A673 (cell line): ENCODE measurements around the gene SLC19A1. TPM values are rescaled to one million over a fixed set of nuclear protein-coding genes. Genes with fewer than 3 reads are reported as not detected.

Experiments
- BruUV-seq: library from RNA; stranded (reverse); fragments of 400-500 nt; replicated peaks from 2 replicates; lab custom pipeline; 2021; lab: Mats Ljungman, UMichigan
- CTCF ChIA-PET: fragments of 300-600 bp; sonication (Branson Sonifier 250); formaldehyde crosslinking; loops from one replicate; lab custom pipeline; 2022; ENCODE audit warnings: antibody characterized with exemption; lab: Charles Lee
- POLR2A ChIA-PET: fragments of 300-600 bp; sonication (Branson Sonifier 250); formaldehyde crosslinking; loops from one replicate; lab custom pipeline; 2022; ENCODE audit warnings: antibody characterized with exemption; ENCODE audit not compliant: low non-redundant PET; lab: Charles Lee
- DNase-seq: peaks from one replicate; pipeline ENCODE4 v3.0.0-alpha.2; 2015; ENCODE audit warnings: low spot score
- H3K27ac ChIP-seq: fragments of 200-600 bp; sonication (generic); 2 replicates; pipeline ENCODE4 v1.5.1; 2016; ENCODE audit warnings: mixed run types, low read depth, mild to moderate bottlenecking, mixed read lengths, antibody characterized with exemption, low read length; ENCODE audit not compliant: poor library complexity, severe bottlenecking
- H3K27me3 ChIP-seq: fragments of 200-600 bp; sonication (generic); replicated peaks from 2 replicates; pipeline ENCODE4 v1.6.1; 2017; ENCODE audit warnings: mixed run types, low read depth, mild to moderate bottlenecking, mixed read lengths, antibody characterized with exemption, low read length; ENCODE audit not compliant: insufficient read depth, poor library complexity
- H3K36me3 ChIP-seq: fragments of 200-600 bp; sonication (generic); 2 replicates; pipeline ENCODE4 v1.6.1; 2016; ENCODE audit warnings: mixed run types, mild to moderate bottlenecking, mixed read lengths, antibody characterized with exemption, low read length; ENCODE audit not compliant: insufficient read depth, poor library complexity, severe bottlenecking
- H3K4me1 ChIP-seq: fragments of 200-600 bp; sonication (generic); 2 replicates; pipeline ENCODE4 v1.6.1; 2017; ENCODE audit warnings: mixed run types, mild to moderate bottlenecking, mixed read lengths, antibody characterized with exemption, low read length; ENCODE audit not compliant: insufficient read depth, poor library complexity, severe bottlenecking
- H3K4me3 ChIP-seq: fragments of 200-600 bp; sonication (generic); 2 replicates; pipeline ENCODE4 v1.5.1; 2016; ENCODE audit warnings: low read depth, mixed run types, mild to moderate bottlenecking, mixed read lengths, low read length; ENCODE audit not compliant: poor library complexity, severe bottlenecking
- H3K9me3 ChIP-seq: fragments of 200-600 bp; sonication (generic); 2 replicates; pipeline ENCODE4 v1.6.1; 2016; ENCODE audit warnings: mixed run types, low read depth, mild to moderate bottlenecking, mixed read lengths, antibody characterized with exemption, low read length; ENCODE audit not compliant: poor library complexity, severe bottlenecking
- EZH2 ChIP-seq: fragments of 200-600 bp; sonication (generic); IDR thresholded peaks from 2 replicates; pipeline ENCODE4 v1.6.1; 2017; ENCODE audit warnings: borderline replicate concordance, low read depth, mild to moderate bottlenecking, mixed read lengths, antibody characterized with exemption, low read length; ENCODE audit not compliant: poor library complexity, severe bottlenecking
- intact Hi-C: fragments of 100-400 bp; cut with micrococcal nuclease; formaldehyde crosslinking; loops from one replicate; pipeline ENCODE4 v1.10.0; 2022; ENCODE audit not compliant: unreplicated experiment
- total RNA-seq: library from RNA; stranded (reverse); gene quantifications from 2 replicates; pipeline ENCODE4 v1.2.3, GENCODE V29; 2021
- TF ChIP-seq, protein P1 (sequence below): fragments of 300-800, 200-600 bp; sonication (generic); conservative IDR thresholded peaks from 2 replicates; pipeline ENCODE4 v1.5.1; 2017; ENCODE audit warnings: low read depth, mild to moderate bottlenecking, antibody characterized with exemption, low read length, moderate library complexity, mixed read lengths

SLC19A1 gene
- total RNA-seq, 1 experiment from 2014 or later = 72.1 TPM

- no peaks in the 10 kb centered on the region for H3K4me1 ChIP-seq
- H3K4me3 ChIP-seq = no peak overlapping the region
- no peak for DNase-seq
- ChIA-PET CTCF (no interaction called here), POLR2A (no interaction called here)
- BruUV-seq = no TSS peak
- no peak overlapping the region for H3K27ac ChIP-seq
- no peak for TF ChIP-seq EZH2
- TF ChIP-seq, protein P1, sequence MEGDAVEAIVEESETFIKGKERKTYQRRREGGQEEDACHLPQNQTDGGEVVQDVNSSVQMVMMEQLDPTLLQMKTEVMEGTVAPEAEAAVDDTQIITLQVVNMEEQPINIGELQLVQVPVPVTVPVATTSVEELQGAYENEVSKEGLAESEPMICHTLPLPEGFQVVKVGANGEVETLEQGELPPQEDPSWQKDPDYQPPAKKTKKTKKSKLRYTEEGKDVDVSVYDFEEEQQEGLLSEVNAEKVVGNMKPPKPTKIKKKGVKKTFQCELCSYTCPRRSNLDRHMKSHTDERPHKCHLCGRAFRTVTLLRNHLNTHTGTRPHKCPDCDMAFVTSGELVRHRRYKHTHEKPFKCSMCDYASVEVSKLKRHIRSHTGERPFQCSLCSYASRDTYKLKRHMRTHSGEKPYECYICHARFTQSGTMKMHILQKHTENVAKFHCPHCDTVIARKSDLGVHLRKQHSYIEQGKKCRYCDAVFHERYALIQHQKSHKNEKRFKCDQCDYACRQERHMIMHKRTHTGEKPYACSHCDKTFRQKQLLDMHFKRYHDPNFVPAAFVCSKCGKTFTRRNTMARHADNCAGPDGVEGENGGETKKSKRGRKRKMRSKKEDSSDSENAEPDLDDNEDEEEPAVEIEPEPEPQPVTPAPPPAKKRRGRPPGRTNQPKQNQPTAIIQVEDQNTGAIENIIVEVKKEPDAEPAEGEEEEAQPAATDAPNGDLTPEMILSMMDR = no peak
- intact Hi-C loops = no loop called here
- H3K36me3 ChIP-seq = no peaks in the 10 kb centered on the region
- no peaks in the 10 kb centered on the region for H3K27me3 ChIP-seq
- H3K9me3 ChIP-seq = no peaks in the 10 kb centered on the region
These were observed 49.5 kb downstream of the SLC19A1 start for GRCh38 chr21:45492765-45493164.

DNA sequence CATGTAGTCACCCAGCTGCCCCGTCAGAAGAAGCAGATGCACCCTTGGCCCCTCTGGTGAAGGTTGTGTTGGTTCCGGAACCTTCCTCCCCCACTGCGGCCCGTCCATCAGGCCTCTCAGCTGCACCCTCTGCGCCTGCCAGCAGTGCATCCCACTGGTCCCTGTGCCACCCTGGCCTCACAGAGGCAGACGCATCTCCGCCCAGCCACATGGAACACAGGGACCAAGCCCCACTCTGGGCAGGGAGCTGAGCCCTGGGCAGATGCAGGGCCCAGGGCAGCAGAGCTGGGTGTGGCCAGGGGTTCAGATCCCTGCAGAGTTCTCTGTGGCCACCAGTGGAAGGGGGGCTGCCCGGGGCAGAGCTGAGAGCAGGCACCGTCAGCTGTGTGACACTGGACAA lies 50.6 kb downstream of the SLC19A1 start:
- Histone ChIP-seq H3K4me1 (no peaks in the 10 kb centered on the region), H3K27me3 (no peaks in the 10 kb centered on the region), H3K27ac (no peak overlapping the region), H3K9me3 (no peaks in the 10 kb centered on the region), H3K4me3 (no peak overlapping the region), H3K36me3 (no peaks in the 10 kb centered on the region)
- intact Hi-C loops = no loop called here
- TF ChIP-seq EZH2 = no peak
- TF ChIP-seq, protein P1 = no peak
- DNase-seq = no peak
- BruUV-seq = no TSS peak
- ChIA-PET CTCF (no interaction called here), POLR2A (no interaction called here)

GRCh38 chr21:45491056-45491455 lies 51.2 kb downstream of the SLC19A1 start:
- H3K4me1 ChIP-seq = no peaks in the 10 kb centered on the region
- ChIA-PET POLR2A (no interaction called here), CTCF (no interaction called here)
- no peaks in the 10 kb centered on the region for H3K9me3 ChIP-seq
- no peaks in the 10 kb centered on the region for H3K36me3 ChIP-seq
- no peak for DNase-seq
- intact Hi-C loops = no loop called here
- H3K4me3 ChIP-seq = no peak overlapping the region
- no peaks in the 10 kb centered on the region for H3K27me3 ChIP-seq
- BruUV-seq = no TSS peak
- no peak overlapping the region for H3K27ac ChIP-seq
- TF ChIP-seq, protein P1 = no peak
- no peak for TF ChIP-seq EZH2
